ENCODE data around the gene HOXD3.

Gene HOXD3

DNA sequence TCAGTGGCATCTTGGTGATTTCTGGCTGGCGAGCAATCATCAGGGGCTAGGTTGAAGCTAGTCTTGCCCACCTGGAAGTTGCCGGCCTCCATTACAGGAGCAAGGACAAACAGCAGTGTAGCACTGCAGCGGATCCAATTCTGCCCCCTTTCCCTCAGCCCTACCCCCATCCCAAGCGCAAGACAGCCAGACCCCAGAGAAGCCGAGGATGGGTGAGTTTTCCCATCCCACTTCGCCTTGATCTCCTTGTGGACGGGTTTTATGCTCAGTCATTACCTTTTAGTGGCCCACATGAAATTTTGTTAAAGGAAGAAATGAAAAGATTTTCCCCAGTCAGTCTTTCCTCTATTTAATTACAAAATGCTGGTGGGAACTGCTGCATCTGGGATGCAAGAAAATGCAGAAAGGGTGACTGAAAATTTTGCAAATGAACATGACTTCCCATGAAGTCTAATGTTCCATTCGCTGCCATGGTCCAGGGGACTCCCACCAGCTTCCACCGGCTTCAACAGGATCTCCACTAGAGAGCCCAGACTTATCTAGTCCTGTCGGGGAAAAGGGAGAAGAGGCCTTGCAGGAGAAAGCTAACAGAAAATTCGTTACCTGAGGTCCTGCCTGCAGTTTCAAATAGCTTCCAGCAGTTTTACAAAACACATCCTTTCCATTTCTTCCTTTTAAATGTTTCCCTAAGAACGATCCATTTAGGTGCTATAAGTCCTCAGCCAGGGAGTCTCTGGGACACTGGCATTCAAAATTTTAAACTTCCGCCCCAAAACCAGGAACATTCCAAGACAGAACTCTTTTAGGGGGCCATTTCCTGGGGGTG lies 36.5 kb upstream of the HOXD3 start:
- DNase-seq (ENCODE audit: low read depth) = no peak

DNA sequence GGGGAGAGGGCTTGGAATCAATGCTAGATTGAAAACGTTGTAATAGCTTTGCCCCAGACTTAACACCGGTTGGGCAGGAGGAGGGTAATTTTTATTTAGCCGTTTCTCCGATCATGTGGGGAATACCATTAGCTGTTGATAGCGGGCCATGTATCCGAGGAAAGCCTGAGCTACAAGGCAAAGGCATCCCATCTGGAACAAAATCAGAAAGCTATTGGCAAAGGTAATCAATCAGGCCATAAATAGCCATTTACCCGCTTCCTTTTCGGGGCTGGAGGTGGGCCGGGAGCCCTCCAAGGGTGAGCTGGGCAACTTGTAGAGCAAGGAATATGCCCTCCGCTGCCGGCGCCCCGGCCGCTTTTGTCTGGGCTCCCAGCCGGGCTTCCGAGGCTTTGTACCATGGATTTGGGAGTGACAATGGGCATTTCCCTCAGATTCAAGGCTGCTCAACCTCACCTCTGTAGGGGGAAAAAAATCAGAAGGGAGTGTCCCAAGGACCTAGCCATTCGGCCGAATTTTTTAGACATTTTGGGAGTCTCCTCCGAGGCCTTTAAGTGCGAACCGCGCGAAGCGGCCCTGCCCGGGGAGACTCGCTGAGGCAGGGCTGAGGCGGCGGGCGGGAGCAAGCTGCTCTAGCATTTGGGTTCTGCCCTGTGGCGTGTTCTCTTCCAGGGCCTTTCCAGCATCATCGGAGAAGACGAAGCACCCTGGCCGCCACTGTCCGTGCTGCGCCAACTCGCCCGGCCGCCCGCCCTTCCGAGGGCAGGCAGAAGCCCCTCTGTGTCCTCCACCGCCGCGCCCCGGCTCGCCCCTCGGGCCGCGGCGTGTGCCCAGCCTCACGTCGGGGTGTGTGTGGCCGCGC lies 35.7 kb upstream of the HOXD3 start:
- H3K4me3 ChIP-seq (ENCODE audit: low read depth, low read length) = no peak overlapping the region

More for the DNA sequence above, 36.5 kb upstream of the HOXD3 start:
- no peak overlapping the region for H3K4me3 ChIP-seq (ENCODE audit: low read depth, low read length)

DNA sequence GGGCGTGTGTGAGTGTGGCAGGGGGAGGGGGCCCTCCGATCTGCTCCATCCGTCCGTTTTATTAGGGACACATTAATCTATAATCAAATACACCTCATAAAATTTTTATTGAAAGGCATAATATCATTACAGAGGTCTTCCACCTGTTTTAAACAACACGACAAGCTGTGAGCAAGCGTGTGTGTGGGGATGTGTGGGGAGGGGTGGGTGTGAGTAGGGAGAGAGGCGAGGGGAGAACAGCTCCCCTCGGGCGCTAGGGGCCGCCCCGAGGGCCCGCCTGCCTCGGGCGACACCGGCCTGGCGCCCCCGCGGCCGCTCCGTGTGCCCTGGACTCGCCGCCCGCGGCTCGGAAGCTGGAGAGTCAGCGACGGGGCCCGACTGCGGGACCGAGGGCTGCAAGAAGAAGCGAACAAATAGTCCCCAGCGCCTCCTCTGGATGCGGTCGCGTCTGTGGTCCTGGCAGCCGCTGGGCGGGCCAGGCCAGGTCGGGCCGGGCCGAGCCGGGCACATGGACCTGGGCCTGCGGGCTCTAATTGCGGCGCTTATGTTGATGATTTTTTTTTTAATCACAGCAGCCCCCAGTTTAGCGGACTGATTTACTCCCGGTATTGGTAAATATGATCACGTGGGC lies 34.9 kb upstream of the HOXD3 start:
- peak overlapping the region; percentile 47 for H3K4me3 ChIP-seq (ENCODE audit: low read depth, low read length)
- no peak for DNase-seq (ENCODE audit: low read depth)

More for the DNA sequence above, 35.7 kb upstream of the HOXD3 start:
- no peak for DNase-seq (ENCODE audit: low read depth)

DNA sequence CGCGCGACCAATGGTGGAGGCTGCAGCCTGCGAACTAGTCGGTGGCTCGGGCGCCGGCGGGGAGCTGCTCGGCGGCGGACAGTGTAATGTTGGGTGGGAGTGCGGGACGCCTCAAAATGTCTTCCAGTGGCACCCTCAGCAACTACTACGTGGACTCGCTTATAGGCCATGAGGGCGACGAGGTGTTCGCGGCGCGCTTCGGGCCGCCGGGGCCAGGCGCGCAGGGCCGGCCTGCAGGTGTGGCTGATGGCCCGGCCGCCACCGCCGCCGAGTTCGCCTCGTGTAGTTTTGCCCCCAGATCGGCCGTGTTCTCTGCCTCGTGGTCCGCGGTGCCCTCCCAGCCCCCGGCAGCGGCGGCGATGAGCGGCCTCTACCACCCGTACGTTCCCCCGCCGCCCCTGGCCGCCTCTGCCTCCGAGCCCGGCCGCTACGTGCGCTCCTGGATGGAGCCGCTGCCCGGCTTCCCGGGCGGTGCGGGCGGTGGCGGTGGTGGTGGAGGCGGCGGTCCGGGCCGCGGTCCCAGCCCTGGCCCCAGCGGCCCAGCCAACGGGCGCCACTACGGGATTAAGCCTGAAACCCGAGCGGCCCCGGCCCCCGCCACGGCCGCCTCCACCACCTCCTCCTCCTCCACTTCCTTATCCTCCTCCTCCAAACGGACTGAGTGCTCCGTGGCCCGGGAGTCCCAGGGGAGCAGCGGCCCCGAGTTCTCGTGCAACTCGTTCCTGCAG lies 34.3 kb upstream of the HOXD3 start, which contains the start of gene HOXD9:
HOXD9 (plus strand) TSS at position 37 of the 728 bp plus-strand sequence; CDS start at position 87, 50 bp downstream.
- peak within 1 kb of the TSS; percentile 47 for H3K4me3 ChIP-seq (ENCODE audit: low read depth, low read length)
- DNase-seq (ENCODE audit: low read depth) = no peak

DNA sequence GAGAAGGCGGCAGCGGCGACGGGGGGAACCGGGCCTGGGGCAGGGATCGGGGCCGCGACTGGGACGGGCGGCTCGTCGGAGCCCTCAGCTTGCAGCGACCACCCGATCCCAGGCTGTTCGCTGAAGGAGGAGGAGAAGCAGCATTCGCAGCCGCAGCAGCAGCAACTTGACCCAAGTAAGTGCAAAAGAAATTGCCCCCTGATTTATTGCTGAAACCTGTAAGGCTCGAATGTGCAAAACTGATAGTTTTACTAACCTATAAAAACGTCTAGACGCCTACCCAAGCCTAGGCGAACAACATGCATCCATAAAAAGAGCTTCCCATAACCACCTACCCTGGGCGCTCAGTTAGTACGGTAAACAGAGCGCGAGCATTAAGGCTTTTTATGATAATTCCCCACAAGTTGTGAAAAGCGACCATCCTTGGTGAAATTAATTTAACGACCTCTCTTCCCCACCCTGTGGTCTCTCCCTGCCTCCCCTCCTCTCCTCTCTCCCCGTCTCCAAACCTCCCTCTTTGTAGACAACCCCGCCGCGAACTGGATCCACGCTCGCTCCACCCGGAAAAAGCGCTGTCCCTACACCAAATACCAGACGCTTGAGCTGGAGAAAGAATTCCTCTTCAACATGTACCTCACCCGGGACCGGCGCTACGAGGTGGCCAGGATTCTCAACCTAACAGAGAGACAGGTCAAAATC lies 33.5 kb upstream of the HOXD3 start:
- no peak for DNase-seq (ENCODE audit: low read depth)
- peak overlapping the region; percentile 47 for H3K4me3 ChIP-seq (ENCODE audit: low read depth, low read length)

DNA sequence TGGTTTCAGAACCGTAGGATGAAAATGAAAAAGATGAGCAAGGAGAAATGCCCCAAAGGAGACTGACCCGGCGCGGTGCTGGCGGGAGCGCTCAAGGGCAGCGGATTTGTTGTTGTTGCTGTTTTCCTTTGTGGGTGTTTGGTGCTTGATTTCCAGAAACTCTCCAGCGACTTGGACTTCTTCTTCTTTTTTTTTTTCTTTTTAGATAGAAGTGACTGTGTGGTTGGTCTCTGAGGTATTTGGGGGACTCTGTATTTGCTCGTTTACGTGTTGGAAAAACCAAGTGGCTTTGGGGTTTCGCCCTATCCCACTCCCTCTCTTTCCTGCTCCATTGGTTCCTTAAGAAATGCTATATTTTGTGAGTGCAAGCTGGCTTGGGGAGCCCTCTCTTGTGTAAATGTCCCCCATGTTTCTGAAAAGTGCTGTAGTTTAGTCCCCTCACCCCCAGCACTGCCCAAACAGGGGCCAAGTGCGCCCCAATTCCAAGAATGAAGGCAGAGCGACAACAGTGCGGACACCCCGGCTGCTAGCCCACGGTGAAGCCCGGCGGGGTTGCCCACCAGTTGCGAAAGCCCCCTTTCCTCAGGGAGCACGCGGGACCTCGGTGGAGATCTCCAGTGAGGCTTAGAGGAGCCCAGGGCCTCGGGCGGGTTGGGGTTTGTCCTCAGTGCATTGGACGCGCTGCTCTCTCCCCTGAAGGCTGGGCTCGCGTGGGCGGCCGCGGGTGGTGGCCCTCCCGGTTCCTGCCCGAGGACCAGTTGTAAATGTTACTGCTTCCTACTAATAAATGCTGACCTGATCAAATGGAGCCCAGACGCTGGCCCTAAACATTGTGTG lies 32.8 kb upstream of the HOXD3 start:
- no peak overlapping the region for H3K4me3 ChIP-seq (ENCODE audit: low read depth, low read length)
- DNase-seq (ENCODE audit: low read depth) = no peak

DNA sequence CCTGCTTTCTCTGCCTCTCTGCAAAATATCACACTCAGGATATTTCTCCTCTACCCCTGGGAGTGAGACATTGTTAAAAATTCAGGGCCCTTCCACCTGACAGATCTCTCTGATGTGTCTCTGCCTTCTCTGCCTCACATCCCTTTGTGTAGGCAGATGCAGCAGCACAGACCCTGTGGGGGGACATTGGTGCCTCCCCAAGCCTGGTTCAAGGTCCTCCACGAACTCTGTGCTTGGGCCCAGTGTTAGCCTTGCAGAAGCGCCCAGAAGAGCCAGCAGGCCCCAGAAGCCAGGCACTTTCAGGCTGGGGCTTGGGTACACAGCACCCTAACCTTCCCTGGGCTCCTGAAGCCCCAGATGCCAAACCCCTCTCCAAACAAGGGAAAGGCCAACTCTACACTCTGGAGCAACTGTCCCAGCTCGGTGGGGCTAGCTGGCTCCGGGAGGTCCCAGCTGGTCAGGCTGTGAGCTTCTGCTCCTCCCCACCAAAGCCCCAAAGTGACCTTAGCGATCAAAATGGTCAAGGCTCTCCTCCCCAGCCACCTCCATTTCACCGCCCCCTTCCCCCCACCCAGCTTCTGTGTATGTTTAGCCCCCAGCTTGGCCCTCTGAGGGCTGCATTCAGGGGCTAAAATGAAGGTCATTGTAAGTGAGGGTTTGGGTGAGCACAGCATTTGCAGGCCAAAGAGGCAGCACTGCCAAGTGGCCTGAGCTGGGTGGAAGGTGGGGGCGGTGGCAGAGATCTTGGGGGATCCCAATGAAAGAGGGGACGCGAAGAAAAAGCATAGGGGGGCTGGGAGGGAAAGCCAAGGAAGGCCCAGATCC lies 31.9 kb upstream of the HOXD3 start:
- no peak overlapping the region for H3K4me3 ChIP-seq (ENCODE audit: low read depth, low read length)
- no peak for DNase-seq (ENCODE audit: low read depth)

DNA sequence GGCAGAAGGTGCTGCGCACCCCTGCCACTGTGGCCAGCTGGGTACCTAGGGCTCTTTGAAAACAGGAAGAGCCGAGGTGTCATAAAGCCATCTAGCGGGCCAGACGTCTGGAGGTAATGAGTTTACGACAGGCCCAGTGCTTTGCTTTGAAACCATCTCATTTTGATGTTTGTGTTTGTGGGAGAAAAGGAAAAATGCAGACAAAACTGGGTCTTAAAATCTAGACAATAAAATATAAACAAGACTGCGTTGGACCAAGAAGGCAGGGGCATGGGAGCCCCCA lies 31.4 kb upstream of the HOXD3 start:
- DNase-seq (ENCODE audit: low read depth) = no peak
- H3K4me3 ChIP-seq (ENCODE audit: low read depth, low read length) = no peak overlapping the region

DNA sequence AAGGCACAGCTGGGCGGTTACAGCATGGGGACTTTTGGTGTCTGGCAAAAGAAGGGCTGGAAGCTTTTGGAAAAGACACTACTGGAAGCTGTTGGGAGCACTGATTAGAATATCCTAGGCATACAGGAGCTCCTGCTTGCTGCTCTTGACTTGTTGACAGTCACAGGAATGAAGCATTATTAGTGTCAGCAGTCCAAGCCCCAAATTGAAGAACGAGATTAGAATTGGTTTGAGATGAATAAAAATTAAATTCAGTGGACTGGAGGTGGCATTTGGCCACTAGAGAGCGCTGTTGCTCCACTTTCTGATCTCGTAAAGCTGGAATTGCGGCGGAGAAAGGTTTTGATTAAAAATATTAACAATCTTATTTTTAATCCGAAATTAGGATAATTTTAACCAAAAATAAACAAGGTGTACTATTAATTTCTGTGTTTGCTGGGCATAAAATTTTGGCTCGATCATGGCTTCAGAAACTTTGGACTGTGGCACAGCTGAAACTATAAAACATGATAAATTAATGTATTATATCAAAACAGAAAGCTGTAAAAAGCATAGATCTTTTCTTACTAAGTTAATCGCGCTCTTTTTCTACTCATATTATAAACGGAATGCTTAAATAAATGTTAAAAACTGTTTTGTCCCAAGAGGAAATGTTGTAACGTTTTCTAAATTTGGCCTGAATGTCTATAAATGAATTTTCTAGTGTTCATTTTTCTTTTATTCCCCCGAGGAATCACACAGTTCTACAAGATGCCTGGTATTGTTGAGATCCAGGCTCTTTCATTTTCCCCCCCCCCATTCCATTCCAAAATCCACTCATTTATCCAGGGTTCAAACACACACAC lies 30.0 kb upstream of the HOXD3 start:
- H3K4me3 ChIP-seq (ENCODE audit: low read depth, low read length) = peak overlapping the region; percentile 13
- no peak for DNase-seq (ENCODE audit: low read depth)

DNA sequence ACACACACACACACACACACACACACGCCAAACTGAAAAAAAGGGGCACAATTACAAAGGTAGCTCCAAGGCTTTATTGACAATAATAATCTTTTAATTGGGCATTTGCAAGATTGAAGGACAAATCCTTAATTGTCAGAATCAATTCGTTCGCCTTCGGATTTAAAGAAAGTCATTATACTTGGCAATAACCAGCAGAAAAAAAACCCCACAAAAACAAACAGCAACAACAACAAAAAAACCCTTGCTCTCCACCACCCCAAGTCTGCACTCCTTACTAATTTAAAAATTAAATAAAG lies 29.4 kb upstream of the HOXD3 start:
- DNase-seq (ENCODE audit: low read depth) = no peak
- H3K4me3 ChIP-seq (ENCODE audit: low read depth, low read length) = no peak overlapping the region

DNA sequence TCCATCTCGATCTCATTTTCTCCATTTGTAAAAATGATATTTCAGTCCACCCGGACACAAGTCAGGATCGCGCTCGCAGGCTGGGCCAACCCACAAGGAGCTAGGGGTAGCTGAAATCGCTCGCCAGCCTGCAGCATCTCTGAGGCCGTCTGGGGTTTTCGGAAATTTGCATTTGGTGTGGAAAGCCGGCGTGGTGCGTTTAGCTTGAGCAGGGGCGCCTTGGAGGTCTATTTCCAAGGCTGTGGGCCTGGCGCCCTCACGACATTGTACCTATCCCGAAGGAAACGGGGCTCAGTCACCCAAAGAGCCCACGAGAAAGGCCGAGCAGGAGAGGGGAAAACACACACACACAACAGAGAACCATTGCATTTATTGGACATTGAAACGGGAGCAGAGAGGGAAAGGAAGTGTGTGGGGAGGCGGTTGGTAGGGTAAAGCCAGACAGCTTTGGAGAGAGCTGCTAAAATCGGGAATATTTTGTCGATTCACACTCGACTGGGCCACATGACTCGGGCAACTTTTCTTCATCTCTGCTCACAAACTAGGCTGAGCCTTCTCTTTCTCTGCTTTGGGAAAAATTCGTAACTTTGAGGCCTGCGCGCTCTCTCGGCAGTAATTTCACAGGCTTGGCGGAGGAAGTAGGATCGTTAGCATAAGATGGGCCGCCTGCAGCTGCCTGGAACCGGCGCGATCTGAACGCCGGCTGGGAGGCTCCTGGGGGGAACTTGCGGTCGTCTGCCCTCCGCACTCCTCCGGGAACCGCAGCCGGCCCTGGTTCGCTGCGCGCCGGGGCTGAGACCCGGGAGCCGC lies 28.7 kb upstream of the HOXD3 start:
- DNase-seq (ENCODE audit: low read depth) = no peak
- H3K4me3 ChIP-seq (ENCODE audit: low read depth, low read length) = peak overlapping the region; percentile 48

DNA sequence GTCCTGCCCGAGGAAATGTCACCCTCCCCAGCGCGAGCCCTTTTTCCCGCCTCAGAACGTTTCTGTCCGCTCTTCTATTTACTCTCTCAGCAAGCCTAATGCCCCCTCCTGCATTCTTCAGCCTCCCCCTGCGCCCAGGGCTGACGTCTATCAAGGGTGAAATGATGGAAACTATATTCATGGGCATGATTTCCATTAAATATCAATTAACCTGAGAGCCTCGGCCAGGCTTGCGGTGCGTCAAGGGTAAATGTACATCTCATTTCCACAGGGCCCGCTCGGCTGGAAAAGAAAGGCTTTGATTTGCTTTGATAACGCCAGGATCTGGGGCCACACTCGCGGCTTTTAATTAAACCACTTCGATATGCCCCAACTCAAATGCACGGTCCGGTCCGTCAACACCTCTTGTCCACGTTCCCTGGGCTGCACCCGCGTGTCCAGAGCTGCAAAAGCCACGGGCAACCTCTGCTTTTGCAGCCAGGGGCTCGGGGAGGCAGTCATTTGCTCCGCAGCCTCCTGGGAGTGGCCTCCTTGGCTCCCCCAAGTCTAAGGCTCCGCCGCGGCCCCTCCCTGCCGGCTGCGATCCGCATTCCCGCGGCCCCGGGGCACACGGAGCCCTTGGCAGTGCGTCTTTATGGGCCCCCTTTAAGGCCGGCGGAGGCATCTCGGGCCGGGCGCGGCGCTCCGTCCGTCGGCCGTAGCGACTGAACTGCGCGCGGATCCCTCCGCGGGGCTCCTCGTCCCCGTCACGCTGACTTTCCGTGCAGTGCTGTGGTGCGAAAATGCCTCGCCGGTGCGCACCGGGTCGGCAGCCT lies 27.9 kb upstream of the HOXD3 start, which contains the start of gene HOXD8:
HOXD8 (plus strand) TSS at position 724 of the 815 bp plus-strand sequence. CDS start 662 bp downstream, outside the sequence.
- peak within 1 kb of the TSS; percentile 48 for H3K4me3 ChIP-seq (ENCODE audit: low read depth, low read length)
- peak; percentile 73 for DNase-seq (ENCODE audit: low read depth)

DNA sequence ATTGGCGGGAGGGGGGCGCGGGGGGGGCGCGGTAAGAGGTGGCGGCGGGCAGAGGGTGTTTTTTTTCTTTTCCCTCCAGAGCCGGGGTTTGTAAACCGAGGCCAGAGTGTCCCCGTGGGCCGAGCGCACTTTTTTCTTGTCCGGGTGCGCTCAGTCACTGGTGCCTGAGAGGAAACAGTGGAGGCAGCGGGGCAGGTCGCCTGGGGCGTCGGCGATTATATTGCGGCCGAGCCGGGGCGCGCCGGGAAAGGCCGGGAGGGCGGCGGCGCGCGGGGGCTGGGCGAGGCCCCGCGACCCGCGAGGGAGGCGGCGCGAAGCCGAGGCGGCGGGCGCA lies 27.3 kb upstream of the HOXD3 start:
- peak overlapping the region; percentile 48 for H3K4me3 ChIP-seq (ENCODE audit: low read depth, low read length)
- no peak for DNase-seq (ENCODE audit: low read depth)

DNA sequence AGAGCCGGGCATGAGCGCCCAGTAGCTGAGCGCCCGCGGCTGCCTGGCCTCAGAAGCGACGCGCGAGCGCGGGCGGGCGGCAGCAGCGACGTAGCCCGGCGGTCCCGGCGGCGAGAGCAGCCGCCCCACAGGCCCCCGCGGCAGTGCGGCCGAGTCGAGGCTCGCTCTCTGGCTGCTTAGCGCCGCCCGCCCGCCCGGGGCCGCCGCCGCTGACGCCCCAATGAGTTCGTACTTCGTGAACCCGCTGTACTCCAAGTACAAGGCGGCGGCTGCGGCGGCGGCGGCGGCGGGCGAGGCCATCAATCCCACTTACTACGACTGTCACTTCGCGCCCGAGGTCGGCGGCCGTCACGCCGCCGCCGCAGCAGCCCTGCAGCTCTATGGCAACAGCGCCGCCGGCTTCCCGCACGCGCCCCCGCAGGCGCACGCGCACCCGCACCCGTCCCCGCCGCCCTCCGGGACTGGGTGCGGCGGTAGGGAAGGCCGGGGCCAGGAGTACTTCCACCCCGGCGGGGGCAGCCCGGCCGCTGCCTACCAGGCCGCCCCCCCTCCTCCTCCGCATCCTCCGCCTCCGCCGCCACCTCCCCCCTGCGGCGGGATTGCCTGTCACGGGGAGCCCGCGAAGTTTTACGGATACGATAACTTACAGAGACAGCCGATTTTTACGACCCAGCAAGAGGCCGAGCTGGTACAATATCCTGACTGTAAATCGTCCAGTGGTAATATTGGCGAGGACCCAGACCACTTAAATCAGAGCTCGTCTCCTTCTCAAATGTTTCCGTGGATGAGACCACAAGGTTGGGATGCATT lies 26.8 kb upstream of the HOXD3 start:
- H3K4me3 ChIP-seq (ENCODE audit: low read depth, low read length) = peak overlapping the region; percentile 48
- DNase-seq (ENCODE audit: low read depth) = no peak
